Right cardiac atrium (tissue), 5 donors: ENCODE measurements around the gene MOGAT3. TPM values are rescaled to one million over a fixed set of nuclear protein-coding genes. Genes with fewer than 3 reads are reported as not detected.

Experiments
- ATAC-seq, 2 donors: fragments of 200-7000 bp; cut with Tn5 transposase; one replicate each; pipeline versions ENCODE4 v1.8.0 to v1.9.1; 2020; ENCODE audit warnings: moderate library complexity in 2 of 2, mild to moderate bottlenecking in 1 of 2
- DNase-seq, 3 donors: peaks; one replicate each; pipeline ENCODE4 v3.0.0-alpha.2; 2020
- H3K27ac ChIP-seq: one replicate; pipeline ENCODE4 v1.5.1; 2013; ENCODE audit warnings: mild to moderate bottlenecking, low read length, control low read depth, moderate library complexity
- H3K27me3 ChIP-seq: one replicate; pipeline ENCODE4 v1.6.1; 2013; ENCODE audit not compliant: control insufficient read depth, insufficient read depth
- H3K4me1 ChIP-seq: one replicate; pipeline ENCODE4 v1.6.1; 2013; ENCODE audit warnings: low read length; ENCODE audit not compliant: control insufficient read depth, insufficient read depth
- H3K4me3 ChIP-seq: one replicate; pipeline ENCODE4 v1.5.1; 2013; ENCODE audit warnings: low read length, control low read depth
- H3K9me3 ChIP-seq: one replicate; pipeline ENCODE4 v1.6.1; 2013; ENCODE audit warnings: low read length; ENCODE audit not compliant: control insufficient read depth
- WGBS: extraction: QIAGEN DNeasy Blood & Tissue Kit; methylation state at CpG from one replicate; pipeline ENCODE4 v1.1.7; 2013; 5-methylcytosine and 5-hydroxymethylcytosine counted together
- intact Hi-C, 4 donors: fragments of 100-400 bp; cut with DNase I; formaldehyde crosslinking; loops; one replicate each; pipeline versions ENCODE4 v1.11.0 to v1.14.0; 2022 to 2023
- polyA plus RNA-seq: library from polyadenylated mRNA; stranded (reverse); fragments of 200-250 nt; gene quantifications from one replicate; pipeline ENCODE4 v1.2.3, GENCODE V29; 2013
- total RNA-seq, 4 donors: library from RNA; stranded (reverse); fragmentation: NEBNext Ultra II Directional; extraction: Animal tissue kit (Norgen Biotek cat#: 25700); gene quantifications; one replicate each; pipeline ENCODE4 v1.2.1, GENCODE V29; 2021
- donor health status: healthy with polysubstance abuse.
- donor health status: DM: no; HTN: yes; CAD: no.
- donor health status: DM: no; HTN: no; CAD: no.
- donor health status: DM: no; HTN: yes; CAD: no; lungs with severe emphysema.
- donor health status: DM: yes; HTN: yes; CAD: no.

Gene MOGAT3
- total and polyA plus RNA-seq, 5 donors, result not detected

DNA sequence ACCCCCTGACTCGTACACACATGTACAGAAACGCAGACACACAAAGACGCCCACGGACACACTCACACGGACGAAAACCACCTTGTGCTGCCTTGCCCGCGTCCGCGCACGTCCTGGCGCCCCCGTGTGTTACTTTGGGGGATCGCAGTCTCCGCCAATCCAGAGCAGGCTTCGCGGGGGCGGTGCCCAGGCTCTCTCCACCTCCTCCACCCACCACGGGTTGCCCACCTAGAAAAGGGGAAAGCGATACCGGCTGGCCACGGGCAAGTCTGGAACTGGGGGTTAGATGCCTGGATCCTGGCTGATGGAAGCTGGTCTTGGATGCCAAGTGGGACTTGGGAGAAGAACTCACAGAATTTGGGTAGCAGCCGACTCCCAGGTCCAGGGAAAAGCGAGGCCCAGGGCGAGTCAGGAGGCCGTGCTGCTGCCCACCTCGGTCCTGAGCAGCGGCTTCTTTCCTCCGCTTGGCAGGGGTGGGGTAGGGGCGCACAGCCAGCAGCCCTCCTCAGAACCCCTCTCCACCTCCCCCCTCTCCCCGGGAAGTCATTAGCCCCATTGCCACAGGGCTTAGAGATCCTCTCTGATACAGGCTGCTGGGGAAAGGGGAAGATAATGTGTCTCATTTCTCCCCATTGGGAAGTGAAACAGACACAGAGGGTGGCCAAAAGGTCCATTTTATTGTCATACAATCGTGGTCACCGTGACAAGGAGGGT is 30.8 kb downstream of the MOGAT3 start:
- no peak overlapping the region for H3K27ac ChIP-seq
- intact Hi-C loops, result loop anchor here in 1 of 4 donors (10.0 kb wide), 1 partner anchor 275 kb away; the partner anchor contains the start of gene ACHE
- ATAC-seq (peak; percentile 42 to 53), DNase-seq (peak; percentile 67 to 88 (median 86))
- H3K27me3 ChIP-seq, result no peaks in the 10 kb centered on the region
- WGBS, result 2% methylated on average over 33 of the region's 33 CpGs
- H3K4me3 ChIP-seq, result no peak overlapping the region
- no peaks in the 10 kb centered on the region for H3K9me3 ChIP-seq
- no peaks in the 10 kb centered on the region for H3K4me1 ChIP-seq

- Histone ChIP-seq H3K27me3 (no peaks in the 10 kb centered on the region), H3K4me3 (no peak overlapping the region), H3K9me3 (no peaks in the 10 kb centered on the region), H3K27ac (no peak overlapping the region), H3K4me1 (no peaks in the 10 kb centered on the region)
- no peak for ATAC-seq
- 2% methylated on average over 18 of the region's 18 CpGs for WGBS
- intact Hi-C loops, result loop anchor here in 1 of 4 donors (10.0 kb wide), 1 partner anchor 274 kb away; the partner anchor contains the start of gene ACHE
- no peak for DNase-seq
Observed at GRCh38 chr7:101169110-101169837, 31.6 kb downstream of the MOGAT3 start.

GRCh38 chr7:101168412-101169049 is 32.3 kb downstream of the MOGAT3 start:
- Histone ChIP-seq H3K9me3 (no peaks in the 10 kb centered on the region), H3K27me3 (no peaks in the 10 kb centered on the region), H3K4me1 (peaks cover 4% of the 10 kb centered on the region), H3K4me3 (no peak overlapping the region), H3K27ac (no peak overlapping the region)
- 2% methylated on average over 6 of the region's 6 CpGs for WGBS
- DNase-seq (no peak), ATAC-seq (no peak)
- intact Hi-C loops, result loop anchor here in 1 of 4 donors (10.0 kb wide), 1 partner anchor 274 kb away; the partner anchor contains the start of gene ACHE

- intact Hi-C loops, result loop anchor here in 1 of 4 donors (10.0 kb wide), 1 partner anchor 273 kb away; the partner anchor contains the start of gene ACHE
- no peak for DNase-seq
- Histone ChIP-seq H3K9me3 (no peaks in the 10 kb centered on the region), H3K4me1 (peaks cover 6% of the 10 kb centered on the region), H3K27me3 (no peaks in the 10 kb centered on the region), H3K4me3 (no peak overlapping the region), H3K27ac (no peak overlapping the region)
- 4% methylated on average over 12 of the region's 12 CpGs for WGBS
- ATAC-seq, result no peak
Observed at GRCh38 chr7:101167645-101168411, 33.0 kb downstream of the MOGAT3 start.

GRCh38 chr7:101166909-101167644 is 33.8 kb downstream of the MOGAT3 start:
- 1% methylated on average over 19 of the region's 19 CpGs for WGBS
- no peaks in the 10 kb centered on the region for H3K27me3 ChIP-seq
- intact Hi-C loops, result loop anchor here in 1 of 4 donors (10.0 kb wide), 1 partner anchor 272 kb away; the partner anchor contains the start of gene ACHE

DNA sequence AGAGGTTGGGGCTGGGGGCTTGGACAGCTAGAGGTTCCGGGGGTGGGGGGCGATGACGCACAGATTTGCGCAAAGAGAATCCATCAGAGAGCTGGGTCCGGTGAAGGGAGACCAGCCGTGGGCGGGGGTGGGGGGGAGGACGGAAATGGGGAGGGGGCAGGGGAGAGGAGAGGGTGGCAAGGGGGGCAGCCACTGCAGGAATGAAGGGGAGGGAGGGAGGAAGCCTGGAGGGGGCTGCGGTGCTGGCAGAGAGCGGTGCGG is 34.3 kb downstream of the MOGAT3 start:
- Histone ChIP-seq H3K4me3 (no peak overlapping the region), H3K27ac (no peak overlapping the region), H3K9me3 (no peaks in the 10 kb centered on the region), H3K27me3 (no peaks in the 10 kb centered on the region), H3K4me1 (peaks cover 6% of the 10 kb centered on the region)
- ATAC-seq (no peak), DNase-seq (peak in 1 of 3 donors; percentile 40)
- intact Hi-C loops, result loop anchor here in 1 of 4 donors (10.0 kb wide), 1 partner anchor 272 kb away; the partner anchor contains the start of gene ACHE
- WGBS, result 1% methylated on average over 11 of the region's 11 CpGs

More at GRCh38 chr7:101166909-101167644, 33.8 kb downstream of the MOGAT3 start:
- H3K27ac ChIP-seq, result no peak overlapping the region
- no peak for ATAC-seq
- no peak overlapping the region for H3K4me3 ChIP-seq
- no peak for DNase-seq
- no peaks in the 10 kb centered on the region for H3K9me3 ChIP-seq
- H3K4me1 ChIP-seq, result peaks cover 6% of the 10 kb centered on the region

DNA sequence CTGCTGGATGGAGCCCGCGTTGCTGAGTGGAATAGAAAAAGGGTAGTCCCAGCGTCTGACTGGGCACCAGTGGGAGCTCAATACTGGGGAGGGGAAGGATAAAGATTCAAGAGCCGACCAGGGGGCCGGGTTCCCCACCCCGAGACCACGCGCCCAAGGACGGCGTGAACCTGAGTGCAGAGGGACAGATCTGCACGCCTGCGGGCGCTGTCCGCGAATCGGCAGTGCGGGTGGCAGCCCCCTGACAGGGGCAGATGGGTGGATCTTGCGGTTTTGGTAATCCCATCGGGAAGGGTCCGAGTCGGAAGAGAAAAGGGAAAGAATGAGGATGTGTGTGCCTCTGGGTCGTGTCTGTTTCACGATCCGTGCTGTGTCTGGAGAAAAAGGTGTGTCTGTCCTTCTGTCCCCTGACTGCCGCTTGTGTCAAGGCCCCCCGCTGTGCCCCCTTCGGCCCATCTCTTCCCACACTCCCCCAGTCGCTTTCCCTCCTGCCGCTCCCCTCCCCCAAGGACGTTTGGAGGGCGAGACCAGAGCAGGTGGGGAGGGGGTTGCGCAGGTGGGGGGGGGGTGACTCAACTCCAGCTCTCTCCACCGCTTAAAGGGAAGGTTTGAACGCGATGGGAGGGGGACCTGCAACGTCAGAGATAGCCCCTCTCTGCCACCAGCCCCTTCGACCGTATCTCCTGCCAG is 34.7 kb downstream of the MOGAT3 start:
- peak overlapping the region; percentile 12 for H3K4me3 ChIP-seq
- H3K27me3 ChIP-seq, result no peaks in the 10 kb centered on the region
- DNase-seq (peak in 1 of 3 donors; percentile 52), ATAC-seq (no peak)
- H3K9me3 ChIP-seq, result no peaks in the 10 kb centered on the region
- H3K4me1 ChIP-seq, result peaks cover 6% of the 10 kb centered on the region
- no peak overlapping the region for H3K27ac ChIP-seq
- intact Hi-C loops, result loop anchor here in 1 of 4 donors (10.0 kb wide), 1 partner anchor 271 kb away; the partner anchor contains the start of gene ACHE
- WGBS, result 1% methylated on average over 38 of the region's 38 CpGs

DNA sequence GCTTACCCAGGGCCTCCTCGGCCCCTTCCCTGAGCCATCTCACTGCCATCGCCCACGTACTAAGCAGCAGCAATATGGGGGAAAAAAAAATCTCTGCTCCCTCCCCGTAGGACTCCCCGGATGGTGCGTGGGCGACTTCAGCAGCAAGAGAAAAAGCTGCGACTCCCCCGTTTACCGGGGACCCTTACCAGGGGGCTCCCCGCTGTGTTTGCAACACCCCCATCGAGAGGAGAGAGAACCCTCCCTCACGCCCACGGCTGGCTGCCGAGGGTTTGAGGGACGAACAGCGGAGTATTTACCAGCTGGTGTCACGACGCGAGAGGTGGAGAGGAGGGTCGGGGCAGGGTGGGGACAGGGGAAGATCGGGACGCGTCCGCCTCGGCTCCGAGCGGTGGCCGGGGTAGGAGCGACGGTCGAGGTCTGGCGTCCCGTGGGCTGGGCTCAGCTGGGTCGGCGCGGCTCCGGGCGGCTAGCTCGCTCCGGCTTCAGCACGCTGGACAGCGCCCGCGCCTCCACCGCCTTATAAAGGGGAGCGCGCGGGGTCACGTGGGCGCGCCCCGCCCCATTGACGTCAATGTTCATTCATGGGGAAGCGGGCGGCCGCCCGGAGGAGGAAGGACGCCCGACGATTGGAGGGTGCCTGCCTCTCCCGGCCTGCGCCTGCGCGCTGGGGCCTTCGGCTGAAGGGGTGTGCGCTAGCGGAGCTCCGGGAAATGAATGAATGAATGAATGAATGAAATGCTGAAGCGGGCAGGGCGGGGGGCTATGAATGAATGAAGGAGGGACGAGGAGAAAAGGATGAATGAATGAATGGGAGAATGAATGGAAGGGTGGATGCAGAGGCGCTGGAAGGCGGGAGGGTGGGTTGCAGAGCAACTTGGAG is 35.5 kb downstream of the MOGAT3 start, which contains the start of gene VGF:
Gene VGF (minus strand): TSS at position 495 of the 883 bp plus-strand sequence. CDS start 726 bp downstream, outside the sequence.
- 2% methylated on average over 74 of the region's 74 CpGs for WGBS
- Histone ChIP-seq H3K27ac (no peak within 1 kb of the TSS), H3K9me3 (no peaks in the 10 kb centered on the region), H3K27me3 (no peaks in the 10 kb centered on the region), H3K4me3 (peak within 1 kb of the TSS; percentile 12), H3K4me1 (peaks cover 6% of the 10 kb centered on the region)
- intact Hi-C loops, result loop anchor here in 1 of 4 donors (10.0 kb wide), 1 partner anchor 271 kb away; the partner anchor contains the start of gene ACHE
- ATAC-seq (peak; percentile 89 to 92), DNase-seq (peak; percentile 96 to 98 (median 97))
